Measurements from ENCODE around the gene C1R. TPM values are rescaled to one million over a fixed set of nuclear protein-coding genes. Genes with fewer than 3 reads are reported as not detected.

The C1R gene
- total RNA-seq, 2 experiments from 2014 or later: 3.6 to 3.7 TPM

- H3K27ac Mint-ChIP-seq: peak overlapping the region; percentile 87
- CTCF ChIA-PET: interaction anchor here (3.5 kb wide), 1 partner anchor 16 kb away, joined by 15 read pairs; no protein-coding TSS in a partner anchor
- H3K4me1 Mint-ChIP-seq (ENCODE audit: low read depth): peaks cover 34% of the 10 kb centered on the region
- no peak for ATAC-seq
- peaks cover 25% of the 10 kb centered on the region for H3K36me3 Mint-ChIP-seq (ENCODE audit: low read depth)
- H3K9me3 Mint-ChIP-seq (ENCODE audit: insufficient read depth): no peaks in the 10 kb centered on the region
- POLR2A ChIA-PET: interaction anchor here (2.6 kb wide), 1 partner anchor 185 kb away, joined by 12 read pairs; the partner anchor contains the start of genes C12orf57 and RNU7-1
- no peak for DNase-seq
- no peaks in the 10 kb centered on the region for H3K27me3 Mint-ChIP-seq (ENCODE audit: low read depth)
- H3K4me3 Mint-ChIP-seq: peak overlapping the region; percentile 92
Measured at GRCh38 chr12:7129287-7129871, 37.1 kb upstream of the C1R start.

DNA sequence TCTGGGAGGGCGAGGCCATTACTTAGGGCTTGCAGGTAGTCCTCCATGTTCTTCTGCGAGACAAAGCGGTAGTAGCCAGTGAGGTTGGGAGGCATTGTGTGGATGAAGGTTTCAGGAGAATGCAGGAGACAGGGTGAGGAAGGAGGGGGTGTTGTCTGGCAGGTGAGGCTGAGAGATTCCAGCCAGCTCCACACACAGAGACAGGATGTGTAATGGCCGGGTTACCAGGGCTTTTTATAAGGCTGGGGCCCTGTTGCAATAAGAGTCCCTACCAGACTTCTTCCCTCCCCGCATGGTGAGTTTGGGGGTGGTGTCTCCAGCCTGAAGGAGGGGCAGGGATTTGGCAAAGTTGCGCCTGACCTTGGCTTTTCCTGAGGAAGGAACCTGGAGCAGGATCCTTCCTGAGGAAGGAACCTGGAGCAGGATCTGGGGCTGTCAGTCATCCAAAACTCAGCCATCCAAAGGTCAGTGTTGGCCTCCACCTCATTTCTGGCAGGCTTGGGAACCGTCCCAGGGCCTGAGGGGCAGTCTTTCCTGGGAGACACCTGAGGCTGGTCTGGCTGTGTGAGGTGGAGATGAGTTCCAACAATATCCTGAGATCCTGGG lies 36.5 kb upstream of the C1R start, which contains the start of gene RBP5:
RBP5 (minus strand) TSS at position 209 of the 606 bp plus-strand sequence; CDS start at position 95, 114 bp downstream.
- ChIA-PET CTCF (interaction anchor here (3.5 kb wide), 1 partner anchor 16 kb away, joined by 15 read pairs; no protein-coding TSS in a partner anchor), POLR2A (interaction anchor here (0.6 kb wide), 1 partner anchor 17 kb away, joined by 3 read pairs; no protein-coding TSS in a partner anchor)
- no peak for DNase-seq
- Mint-ChIP-seq H3K27ac (peak within 1 kb of the TSS; percentile 87), H3K4me1 (ENCODE audit: low read depth) (peaks cover 34% of the 10 kb centered on the region), H3K36me3 (ENCODE audit: low read depth) (peaks cover 21% of the 10 kb centered on the region), H3K9me3 (ENCODE audit: insufficient read depth) (no peaks in the 10 kb centered on the region), H3K27me3 (ENCODE audit: low read depth) (no peaks in the 10 kb centered on the region), H3K4me3 (peak within 1 kb of the TSS; percentile 92)
- ATAC-seq: no peak

- Mint-ChIP-seq H3K4me1 (ENCODE audit: low read depth) (peaks cover 30% of the 10 kb centered on the region), H3K9me3 (ENCODE audit: insufficient read depth) (no peaks in the 10 kb centered on the region), H3K4me3 (peak overlapping the region; percentile 92), H3K27ac (no peak overlapping the region), H3K36me3 (ENCODE audit: low read depth) (peaks cover 15% of the 10 kb centered on the region), H3K27me3 (ENCODE audit: low read depth) (no peaks in the 10 kb centered on the region)
- ATAC-seq: no peak
- ChIA-PET CTCF (no interaction called here), POLR2A (interaction anchor here (0.6 kb wide), 1 partner anchor 17 kb away, joined by 3 read pairs; no protein-coding TSS in a partner anchor)
- DNase-seq: no peak
Measured at GRCh38 chr12:7127916-7128626, 35.8 kb upstream of the C1R start.

GRCh38 chr12:7125632-7126227 lies 33.5 kb upstream of the C1R start:
- Mint-ChIP-seq H3K36me3 (ENCODE audit: low read depth) (no peaks in the 10 kb centered on the region), H3K27me3 (ENCODE audit: low read depth) (no peaks in the 10 kb centered on the region), H3K27ac (no peak overlapping the region), H3K9me3 (ENCODE audit: insufficient read depth) (no peaks in the 10 kb centered on the region), H3K4me3 (no peak overlapping the region), H3K4me1 (ENCODE audit: low read depth) (peaks cover 9% of the 10 kb centered on the region)
- ATAC-seq: no peak
- ChIA-PET CTCF (interaction anchor here (0.8 to 1.4 kb wide), 3 partner anchors 13 to 181 kb away, joined by 3 to 9 read pairs (median 4); partner anchors contain the start of genes C12orf57 and RNU7-1), POLR2A (no interaction called here)
- DNase-seq: no peak

GRCh38 chr12:7123806-7124522 lies 31.7 kb upstream of the C1R start:
- Mint-ChIP-seq H3K27ac (no peak overlapping the region), H3K36me3 (ENCODE audit: low read depth) (no peaks in the 10 kb centered on the region)
- POLR2A ChIA-PET: no interaction called here

DNA sequence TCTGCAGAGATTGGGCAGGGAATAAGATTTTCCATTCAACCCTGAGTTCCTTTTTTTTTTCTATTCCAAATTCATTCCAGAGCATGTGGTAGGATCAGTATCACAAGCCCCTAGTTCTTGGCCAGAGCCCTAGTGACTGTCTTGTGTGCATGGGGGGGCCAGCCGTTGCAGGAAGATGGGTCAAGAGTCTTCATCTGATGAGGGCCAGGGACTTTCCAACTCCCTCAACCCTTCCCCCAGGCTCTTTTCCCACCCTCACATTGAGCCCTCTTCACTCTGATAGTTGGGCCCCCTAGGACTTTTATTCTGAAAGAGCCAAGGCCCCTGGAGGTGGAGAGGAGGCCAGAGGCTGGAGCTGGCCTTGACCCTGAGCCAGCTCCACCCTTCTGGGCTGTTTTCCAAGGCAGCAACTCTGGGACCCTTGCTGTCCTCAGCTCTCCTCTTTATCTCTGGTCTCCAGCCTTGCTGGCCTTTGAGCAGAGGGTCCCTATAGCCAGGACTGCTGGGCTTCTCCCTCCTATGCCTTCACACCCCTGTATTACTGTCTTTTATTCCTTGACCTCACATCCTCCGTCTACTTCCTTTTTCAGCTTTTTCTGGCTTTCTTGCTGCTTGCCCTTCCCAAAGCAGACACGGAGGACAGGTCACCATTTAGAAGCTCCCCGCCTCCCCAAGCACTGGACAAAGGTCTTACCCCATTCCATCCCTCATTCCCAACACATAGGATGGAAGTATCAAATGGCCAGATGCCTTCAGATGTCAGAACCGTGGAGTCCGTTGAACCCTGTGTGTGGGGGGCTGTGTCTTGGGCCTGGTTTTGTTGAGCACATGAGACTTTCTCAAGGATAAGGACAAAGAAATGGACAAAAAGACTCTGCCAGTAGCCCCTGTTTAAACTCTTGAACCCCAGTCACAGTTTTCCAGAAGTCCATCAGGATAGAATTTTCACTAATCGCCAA lies 30.8 kb upstream of the C1R start:
- Mint-ChIP-seq H3K9me3 (ENCODE audit: insufficient read depth) (no peaks in the 10 kb centered on the region), H3K27ac (no peak overlapping the region), H3K27me3 (ENCODE audit: low read depth) (no peaks in the 10 kb centered on the region), H3K4me1 (ENCODE audit: low read depth) (no peaks in the 10 kb centered on the region), H3K36me3 (ENCODE audit: low read depth) (peaks cover 1% of the 10 kb centered on the region), H3K4me3 (no peak overlapping the region)
- ATAC-seq (no peak), DNase-seq (no peak)
- POLR2A ChIA-PET: interaction anchor here (0.6 kb wide), 1 partner anchor 81 kb away, joined by 3 read pairs; no protein-coding TSS in a partner anchor
- CTCF ChIA-PET: interaction anchor here (1.4 kb wide), 1 partner anchor 12 kb away, joined by 3 read pairs; no protein-coding TSS in a partner anchor

More at GRCh38 chr12:7123806-7124522, 31.7 kb upstream of the C1R start:
- Mint-ChIP-seq H3K27me3 (ENCODE audit: low read depth) (no peaks in the 10 kb centered on the region), H3K9me3 (ENCODE audit: insufficient read depth) (no peaks in the 10 kb centered on the region), H3K4me3 (no peak overlapping the region), H3K4me1 (ENCODE audit: low read depth) (peaks cover 2% of the 10 kb centered on the region)
- DNase-seq: no peak
- CTCF ChIA-PET: interaction anchor here (0.9 to 1.4 kb wide), 2 partner anchors 13 to 18 kb away, joined by 3 read pairs; no protein-coding TSS in a partner anchor
- ATAC-seq: no peak

DNA sequence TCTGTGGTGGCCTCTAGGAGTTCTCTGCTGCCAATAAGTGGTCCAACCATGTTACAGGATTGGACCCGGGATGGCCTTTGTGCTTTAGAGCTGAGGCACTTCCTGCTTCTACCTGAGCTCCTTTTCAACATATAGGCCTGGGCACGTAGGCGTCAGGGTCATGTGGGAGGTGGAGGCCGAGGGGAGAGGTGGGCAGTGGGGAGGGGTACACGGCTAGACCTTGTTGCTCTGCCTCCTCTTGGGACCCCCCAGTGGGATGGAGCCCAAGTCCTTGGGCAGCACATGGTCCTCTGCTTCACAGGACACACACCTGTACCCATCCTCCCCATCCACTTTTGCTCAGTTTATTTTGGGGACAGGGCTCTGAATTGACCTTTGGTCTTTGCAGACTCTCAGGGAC lies 29.1 kb upstream of the C1R start:
- CTCF ChIA-PET: interaction anchor here (0.9 to 2.7 kb wide), 2 partner anchors 8 to 13 kb away, joined by 5 to 9 read pairs; partner anchors contain the start of gene C1RL
- H3K9me3 Mint-ChIP-seq (ENCODE audit: insufficient read depth): no peaks in the 10 kb centered on the region
- POLR2A ChIA-PET: no interaction called here
- no peaks in the 10 kb centered on the region for H3K4me1 Mint-ChIP-seq (ENCODE audit: low read depth)
- ATAC-seq (no peak), DNase-seq (no peak)
- H3K27me3 Mint-ChIP-seq (ENCODE audit: low read depth): no peaks in the 10 kb centered on the region
- H3K27ac Mint-ChIP-seq: no peak overlapping the region
- no peak overlapping the region for H3K4me3 Mint-ChIP-seq
- H3K36me3 Mint-ChIP-seq (ENCODE audit: low read depth): peaks cover 13% of the 10 kb centered on the region

DNA sequence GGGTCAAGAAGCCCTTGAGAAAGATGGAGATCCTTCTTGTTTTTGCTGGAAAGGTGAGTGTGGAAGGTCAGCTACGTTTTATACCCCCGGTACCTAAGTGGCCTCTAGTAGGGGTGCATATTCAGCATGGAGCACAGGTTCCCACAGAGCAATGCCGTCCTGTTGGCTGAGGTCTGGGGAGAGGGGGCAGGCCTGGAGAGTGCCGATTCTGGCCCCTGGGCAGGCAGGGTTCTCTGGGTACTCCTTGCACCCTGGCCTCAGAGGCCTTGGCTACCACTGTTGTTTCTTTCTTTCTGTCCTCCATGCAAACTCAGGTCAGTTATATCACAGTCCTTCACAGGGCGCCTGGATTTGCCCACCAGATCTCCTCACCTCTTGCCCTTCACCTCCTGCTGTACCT lies 27.9 kb upstream of the C1R start:
- ChIA-PET CTCF (interaction anchor here (2.7 kb wide), 1 partner anchor 11 kb away, joined by 9 read pairs; the partner anchor contains the start of gene C1RL), POLR2A (interaction anchor here (1.4 kb wide), 1 partner anchor 12 kb away, joined by 6 read pairs; no protein-coding TSS in a partner anchor)
- no peak for DNase-seq
- Mint-ChIP-seq H3K4me3 (no peak overlapping the region), H3K27me3 (ENCODE audit: low read depth) (no peaks in the 10 kb centered on the region), H3K4me1 (ENCODE audit: low read depth) (no peaks in the 10 kb centered on the region), H3K27ac (no peak overlapping the region), H3K9me3 (ENCODE audit: insufficient read depth) (no peaks in the 10 kb centered on the region), H3K36me3 (ENCODE audit: low read depth) (peaks cover 24% of the 10 kb centered on the region)
- ATAC-seq: no peak

- POLR2A ChIA-PET: interaction anchor here (1.1 to 1.6 kb wide), 3 partner anchors 11 to 193 kb away, joined by 3 read pairs; partner anchors contain the start of gene RNU7-1
- CTCF ChIA-PET: interaction anchor here (1.0 kb wide), 1 partner anchor 175 kb away, joined by 3 read pairs; the partner anchor contains the start of genes C12orf57 and RNU7-1
- DNase-seq (no peak), ATAC-seq (no peak)
- Mint-ChIP-seq H3K27me3 (ENCODE audit: low read depth) (no peaks in the 10 kb centered on the region), H3K27ac (no peak overlapping the region), H3K36me3 (ENCODE audit: low read depth) (peaks cover 32% of the 10 kb centered on the region), H3K4me1 (ENCODE audit: low read depth) (peaks cover 4% of the 10 kb centered on the region), H3K4me3 (no peak overlapping the region), H3K9me3 (ENCODE audit: insufficient read depth) (no peaks in the 10 kb centered on the region)
Measured at GRCh38 chr12:7118881-7119280, 26.6 kb upstream of the C1R start.

- DNase-seq (no peak), ATAC-seq (no peak)
- peaks cover 12% of the 10 kb centered on the region for H3K4me1 Mint-ChIP-seq (ENCODE audit: low read depth)
- no peaks in the 10 kb centered on the region for H3K9me3 Mint-ChIP-seq (ENCODE audit: insufficient read depth)
- ChIA-PET CTCF (no interaction called here), POLR2A (interaction anchor here (1.5 to 1.6 kb wide), 2 partner anchors 10 to 192 kb away, joined by 3 read pairs; no protein-coding TSS in a partner anchor)
- no peak overlapping the region for H3K27ac Mint-ChIP-seq
- peaks cover 36% of the 10 kb centered on the region for H3K36me3 Mint-ChIP-seq (ENCODE audit: low read depth)
- no peak overlapping the region for H3K4me3 Mint-ChIP-seq
- H3K27me3 Mint-ChIP-seq (ENCODE audit: low read depth): no peaks in the 10 kb centered on the region
Measured at GRCh38 chr12:7117670-7118069, 25.4 kb upstream of the C1R start.

Data from activated CD8-positive, alpha-beta T cell treated with anti-CD3 and anti-CD28 coated beads, Interleukin-2, amount 10 ng/mL, durations not matched to agents 7 days and 5 days (primary cell).